K562 (cell line): Measurements from ENCODE around the gene PI4KA. TPM values are rescaled to one million over a fixed set of nuclear protein-coding genes. Genes with fewer than 3 reads are reported as not detected.

Source experiments
- ADNP ChIP-seq: fragments of 200-800 bp; sonication (Bioruptor generic); IDR thresholded peaks from 2 replicates; pipeline ENCODE4 v1.6.1; 2016; ENCODE audit warnings: missing genetic modification characterization, missing compliant biosample characterization
- CGGBP1 ChIP-seq: fragments of 250-450 bp; sonication (Bioruptor Pico); IDR thresholded peaks from 2 replicates; pipeline ENCODE4 v1.9.0; 2021; ENCODE audit warnings: mild to moderate bottlenecking
- CREM ChIP-seq: IDR thresholded peaks from 2 replicates; pipeline ENCODE4 v1.6.1; 2014; ENCODE audit warnings: antibody characterized with exemption, low read depth
- HDAC2 ChIP-seq: fragments of 450-650 bp; IDR thresholded peaks from 2 replicates; pipeline ENCODE4 v1.6.1; 2016; ENCODE audit warnings: mild to moderate bottlenecking
- HIVEP1 ChIP-seq: fragments of 250-450 bp; sonication (Bioruptor Pico); IDR thresholded peaks from 2 replicates; pipeline ENCODE4 v1.4.0; 2020; ENCODE audit warnings: mild to moderate bottlenecking
- NCOA2 ChIP-seq, 2 experiments: fragments of 450-650 bp; IDR thresholded peaks; 2 replicates each; pipeline ENCODE4 v1.6.1; 2018; ENCODE audit warnings: mild to moderate bottlenecking in 2 of 2, moderate library complexity in 1 of 2; ENCODE audit not compliant: partially characterized antibody in 2 of 2
- NFXL1 ChIP-seq: fragments of 450-650 bp; formaldehyde crosslinking; IDR thresholded peaks from 2 replicates; pipeline ENCODE4 v1.4.0; 2021; ENCODE audit warnings: mild to moderate bottlenecking
- PCBP1 ChIP-seq: fragments of 200-400 bp; formaldehyde crosslinking; IDR thresholded peaks from 2 replicates; pipeline ENCODE4 v1.6.1; 2018; ENCODE audit warnings: mild to moderate bottlenecking, low read depth, low read length; ENCODE audit not compliant: poor library complexity, severe bottlenecking
- POLR3G ChIP-seq: IDR thresholded peaks from 2 replicates; pipeline ENCODE4 v1.6.1; 2011; ENCODE audit not compliant: insufficient read length, insufficient replicate concordance; ENCODE audit errors: extremely low read depth
- PRPF4 ChIP-seq: fragments of 200-400 bp; formaldehyde crosslinking; IDR thresholded peaks from one replicate; pipeline ENCODE4 v1.6.1; 2017; ENCODE audit warnings: low read length, low read depth, mild to moderate bottlenecking; ENCODE audit not compliant: insufficient read depth, poor library complexity, severe bottlenecking
- RERE ChIP-seq: sonication (generic); formaldehyde crosslinking; IDR thresholded peaks from 2 replicates; pipeline ENCODE4 v1.8.0; 2023; ENCODE audit warnings: missing genetic modification reagents, mild to moderate bottlenecking, borderline replicate concordance
- RNF2 ChIP-seq: sonication (generic); IDR thresholded peaks from 2 replicates; pipeline ENCODE4 v1.6.1; 2016
- TAF15 ChIP-seq: fragments of 200-400 bp; formaldehyde crosslinking; IDR thresholded peaks from 2 replicates; pipeline ENCODE4 v1.6.1; 2017; ENCODE audit warnings: mild to moderate bottlenecking, low read depth, low read length, moderate library complexity
- THRB ChIP-seq: fragments of 450-650 bp; formaldehyde crosslinking; conservative IDR thresholded peaks from 2 replicates; pipeline ENCODE4 v1.4.0; 2022; ENCODE audit warnings: mild to moderate bottlenecking, missing genetic modification characterization
- U2AF2 ChIP-seq: fragments of 200-400 bp; formaldehyde crosslinking; optimal IDR thresholded peaks from 2 replicates; pipeline ENCODE3; 2017; ENCODE audit warnings: low read depth, mild to moderate bottlenecking, low read length
- ZFP30 ChIP-seq: fragments of 250-450 bp; sonication (Bioruptor Pico); IDR thresholded peaks from 2 replicates; pipeline ENCODE4 v1.8.0; 2022; ENCODE audit warnings: moderate library complexity, mild to moderate bottlenecking, inconsistent platforms, borderline replicate concordance
- ZFPM2 ChIP-seq: fragments of 250-450 bp; sonication (Bioruptor Pico); IDR thresholded peaks from 2 replicates; pipeline ENCODE4 v1.5.1; 2022; ENCODE audit warnings: mild to moderate bottlenecking
- ZNF212 ChIP-seq: fragments of 450-650 bp; formaldehyde crosslinking; IDR thresholded peaks from 2 replicates; pipeline ENCODE4 v1.4.0; 2020; ENCODE audit warnings: mild to moderate bottlenecking
- ZNF277 ChIP-seq: fragments of 250-450 bp; sonication (Bioruptor Pico); IDR thresholded peaks from 2 replicates; pipeline ENCODE4 v1.8.0; 2022; ENCODE audit warnings: inconsistent platforms, mild to moderate bottlenecking, moderate library complexity, borderline replicate concordance
- polyA plus RNA-seq, 8 experiments: library from polyadenylated mRNA; depleted of rRNA in 4 of 8; stranded (reverse) in 5 of 8; unstranded in 3 of 8; fragments of >200 nt; fragmentation: Nextera tagmentation in 2 of 8; fragmentation: Illumina TruSeq in 1 of 8; extraction: Ambion mirVana in 2 of 8; extraction: Trizol in 1 of 8; gene quantifications; 2 replicates each; pipeline versions ENCODE4 v1.2.1 to v1.2.3, GENCODE V29; 2011 to 2014; ENCODE audit warnings: inconsistent platforms in 1 of 8, missing spikeins in 1 of 8
- total RNA-seq, 7 experiments: library from RNA; depleted of rRNA in 6 of 7; stranded (reverse); fragments of >200 nt in 6 of 7; fragmentation: Illumina TruSeq in 2 of 7; extraction: Trizol in 2 of 7; gene quantifications; 2 replicates each; pipeline versions ENCODE4 v1.2.1 to v1.2.3, GENCODE V29; 2011 to 2021; ENCODE audit warnings: low replicate concordance in 1 of 7

Gene PI4KA
- total and polyA plus RNA-seq, 9 of the 15 experiments (the other 6 are each of a cell fraction or from before 2014, with no cell fraction given) = 7.3 to 187 (median 84.7) TPM

- no peak for TF ChIP-seq U2AF2
- TF ChIP-seq NCOA2 (IDR thresholded peaks at IDR 0.05; ENCODE audit: partially characterized antibody in 2 of 2) = no peak
- TF ChIP-seq ZNF277 (CRISPR knock-in tag) = 0 out of 2 replicates have a peak, but pooled peaks have one; percentile 7
- TF ChIP-seq RNF2 = no peak
- TF ChIP-seq ZFP30 = 0 out of 2 replicates have a peak, but pooled peaks have one; percentile 9
- no peak for TF ChIP-seq ZNF212 (CRISPR knock-in tag)
- peak; percentile 91 for TF ChIP-seq THRB
- 0 out of 2 replicates have a peak, but pooled peaks have one; percentile 31 for TF ChIP-seq CREM
- peak; percentile 25; the same call in 1 of the 2 replicates for TF ChIP-seq RERE (CRISPR knock-in tag)
- no peak for TF ChIP-seq PRPF4
- TF ChIP-seq NFXL1 (CRISPR knock-in tag) = 0 out of 2 replicates have a peak, but pooled peaks have one; percentile 53
- TF ChIP-seq TAF15 = 0 out of 2 replicates have a peak, but pooled peaks have one; percentile 33
- TF ChIP-seq ADNP = no peak
- no peak for TF ChIP-seq POLR3G
- 0 out of 2 replicates have a peak, but pooled peaks have one; percentile 32 for TF ChIP-seq HIVEP1 (CRISPR knock-in tag)
- TF ChIP-seq PCBP1 = no peak
- TF ChIP-seq CGGBP1 (CRISPR knock-in tag) = 0 out of 2 replicates have a peak, but pooled peaks have one; percentile 35
- no peak for TF ChIP-seq ZFPM2
- no peak for TF ChIP-seq HDAC2
Observed at GRCh38 chr22:20751185-20751851, 107.3 kb downstream of the PI4KA start (continued).
